Right atrium auricular region (tissue), 2 donors: ENCODE measurements around the gene ASB6. TPM values are rescaled to one million over a fixed set of nuclear protein-coding genes. Genes with fewer than 3 reads are reported as not detected.

Source experiments
- DNase-seq: peaks from one replicate; pipeline ENCODE4 v3.0.0-alpha.2; 2019; ENCODE audit warnings: low spot score
- H3K27ac ChIP-seq, 2 donors: fragments of 200-600 bp; sonication (generic); 1 replicate in 1 of 2; 2 replicates in 1 of 2; pipeline ENCODE4 v1.5.1; 2016 to 2019
- H3K27me3 ChIP-seq, 2 donors: fragments of 200-600 bp; sonication (generic); one replicate each; pipeline versions ENCODE4 v1.5.1 to v1.6.0; 2017 to 2019
- H3K36me3 ChIP-seq: fragments of 200-600 bp; sonication (generic); one replicate; pipeline ENCODE4 v1.5.1; 2016
- H3K4me1 ChIP-seq, 2 donors: fragments of 200-600 bp; sonication (generic); one replicate each; pipeline versions ENCODE4 v1.5.1 to v1.6.0; 2017 to 2019
- H3K4me3 ChIP-seq, 2 donors: fragments of 200-600 bp; sonication (generic); 1 replicate in 1 of 2; 2 replicates in 1 of 2; pipeline ENCODE4 v1.5.1; 2017 to 2019; ENCODE audit warnings: mild to moderate bottlenecking in 1 of 2, moderate library complexity in 1 of 2
- H3K9me3 ChIP-seq, 2 donors: fragments of 200-600 bp; sonication (generic); one replicate each; pipeline ENCODE4 v1.5.1; 2019
- total RNA-seq, 2 donors: library from RNA; depleted of rRNA; stranded (reverse); fragments of >200 nt; gene quantifications; one replicate each; pipeline ENCODE4 v1.1.0, GENCODE V29; 2016
- TF ChIP-seq, protein P1 (sequence below), 2 donors: fragments of 200-600 bp; sonication (generic); IDR thresholded peaks; one replicate each; pipeline ENCODE4 v1.5.1; 2019; ENCODE audit warnings: antibody characterized with exemption in 2 of 2

Gene ASB6
- total RNA-seq, 2 donors from 2014 or later: 10.2 to 12.6 TPM

DNA sequence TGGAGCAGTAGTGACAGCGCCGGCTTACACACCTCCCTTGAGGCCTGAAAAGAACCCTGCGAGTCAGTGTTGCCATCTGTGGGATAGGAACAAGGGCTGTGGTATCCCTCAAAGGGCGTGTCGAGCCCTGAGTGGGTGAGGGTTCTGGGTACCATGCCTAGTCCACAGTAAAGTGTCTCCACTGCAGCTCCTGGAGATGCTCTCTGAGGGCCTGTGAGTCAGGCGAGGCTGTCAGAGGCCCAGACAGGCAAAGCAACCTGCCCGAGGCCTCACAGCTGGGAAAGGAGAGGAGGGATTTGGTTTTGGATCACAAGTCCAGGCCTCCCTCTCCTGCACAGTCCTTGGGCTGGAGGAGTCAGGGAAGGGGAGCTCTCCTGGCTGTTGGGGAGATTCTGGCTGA lies 29.6 kb upstream of the ASB6 start:
- H3K9me3 ChIP-seq: no peaks in the 10 kb centered on the region
- no peak overlapping the region for H3K27ac ChIP-seq
- peaks cover 0 to 4% of the 10 kb centered on the region in 2 donors for H3K27me3 ChIP-seq
- H3K36me3 ChIP-seq: no peaks in the 10 kb centered on the region
- no peak for DNase-seq
- H3K4me3 ChIP-seq: no peak overlapping the region
- TF ChIP-seq, protein P1, sequence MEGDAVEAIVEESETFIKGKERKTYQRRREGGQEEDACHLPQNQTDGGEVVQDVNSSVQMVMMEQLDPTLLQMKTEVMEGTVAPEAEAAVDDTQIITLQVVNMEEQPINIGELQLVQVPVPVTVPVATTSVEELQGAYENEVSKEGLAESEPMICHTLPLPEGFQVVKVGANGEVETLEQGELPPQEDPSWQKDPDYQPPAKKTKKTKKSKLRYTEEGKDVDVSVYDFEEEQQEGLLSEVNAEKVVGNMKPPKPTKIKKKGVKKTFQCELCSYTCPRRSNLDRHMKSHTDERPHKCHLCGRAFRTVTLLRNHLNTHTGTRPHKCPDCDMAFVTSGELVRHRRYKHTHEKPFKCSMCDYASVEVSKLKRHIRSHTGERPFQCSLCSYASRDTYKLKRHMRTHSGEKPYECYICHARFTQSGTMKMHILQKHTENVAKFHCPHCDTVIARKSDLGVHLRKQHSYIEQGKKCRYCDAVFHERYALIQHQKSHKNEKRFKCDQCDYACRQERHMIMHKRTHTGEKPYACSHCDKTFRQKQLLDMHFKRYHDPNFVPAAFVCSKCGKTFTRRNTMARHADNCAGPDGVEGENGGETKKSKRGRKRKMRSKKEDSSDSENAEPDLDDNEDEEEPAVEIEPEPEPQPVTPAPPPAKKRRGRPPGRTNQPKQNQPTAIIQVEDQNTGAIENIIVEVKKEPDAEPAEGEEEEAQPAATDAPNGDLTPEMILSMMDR (IDR thresholded peaks at IDR 0.05): no peak
- H3K4me1 ChIP-seq: peaks cover 0 to under 1% of the 10 kb centered on the region in 2 donors

DNA sequence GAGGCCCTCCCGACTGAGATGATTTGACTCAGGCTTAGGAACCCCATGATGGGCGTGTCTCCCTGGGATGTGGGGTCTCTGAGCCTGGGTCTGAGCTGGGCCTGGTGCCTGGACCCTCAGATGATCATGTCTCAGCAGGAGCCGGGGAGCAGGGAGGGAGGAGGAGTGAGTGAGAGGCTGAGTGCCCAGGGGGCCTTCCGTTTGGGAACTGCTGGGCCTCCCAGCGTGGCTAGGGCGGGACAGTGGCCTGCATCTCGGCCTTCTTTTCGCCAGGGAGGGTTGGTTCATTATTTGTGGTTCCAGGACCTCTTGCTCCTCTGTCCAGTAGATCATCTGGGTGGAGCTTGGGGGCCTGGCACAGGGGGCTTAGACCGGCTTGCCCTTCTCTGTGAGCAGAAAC lies 29.1 kb upstream of the ASB6 start:
- Histone ChIP-seq H3K36me3 (no peaks in the 10 kb centered on the region), H3K4me3 (no peak overlapping the region), H3K27me3 (peaks cover 0 to 8% of the 10 kb centered on the region in 2 donors), H3K9me3 (no peaks in the 10 kb centered on the region), H3K27ac (no peak overlapping the region), H3K4me1 (peaks cover 0 to 5% of the 10 kb centered on the region in 2 donors)
- TF ChIP-seq, protein P1 (IDR thresholded peaks at IDR 0.05): no peak
- no peak for DNase-seq

DNA sequence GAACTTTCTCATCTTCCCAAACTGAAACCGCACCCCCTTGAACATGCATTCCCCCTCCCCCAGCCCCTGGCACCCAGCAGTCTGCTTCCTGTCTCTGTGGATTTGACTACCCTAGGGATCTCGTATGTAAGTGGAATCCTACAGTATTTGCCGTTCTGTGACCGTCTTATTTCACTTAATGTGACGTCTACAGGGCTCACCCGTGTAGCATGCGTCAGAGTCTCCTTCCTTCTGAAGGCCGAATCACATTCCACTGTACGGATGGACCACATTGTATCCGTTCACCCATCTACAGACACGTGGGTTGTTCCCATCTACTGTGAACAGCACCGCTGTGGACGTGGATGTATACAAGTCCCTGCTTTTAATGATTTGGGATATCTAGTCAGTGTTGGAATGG lies 28.0 kb upstream of the ASB6 start:
- TF ChIP-seq, protein P1 (IDR thresholded peaks at IDR 0.05): no peak
- Histone ChIP-seq H3K27me3 (peaks cover 0 to 8% of the 10 kb centered on the region in 2 donors), H3K36me3 (no peaks in the 10 kb centered on the region), H3K4me1 (peaks cover 0 to 11% of the 10 kb centered on the region in 2 donors), H3K4me3 (no peak overlapping the region), H3K9me3 (no peaks in the 10 kb centered on the region), H3K27ac (no peak overlapping the region)
- DNase-seq: no peak

DNA sequence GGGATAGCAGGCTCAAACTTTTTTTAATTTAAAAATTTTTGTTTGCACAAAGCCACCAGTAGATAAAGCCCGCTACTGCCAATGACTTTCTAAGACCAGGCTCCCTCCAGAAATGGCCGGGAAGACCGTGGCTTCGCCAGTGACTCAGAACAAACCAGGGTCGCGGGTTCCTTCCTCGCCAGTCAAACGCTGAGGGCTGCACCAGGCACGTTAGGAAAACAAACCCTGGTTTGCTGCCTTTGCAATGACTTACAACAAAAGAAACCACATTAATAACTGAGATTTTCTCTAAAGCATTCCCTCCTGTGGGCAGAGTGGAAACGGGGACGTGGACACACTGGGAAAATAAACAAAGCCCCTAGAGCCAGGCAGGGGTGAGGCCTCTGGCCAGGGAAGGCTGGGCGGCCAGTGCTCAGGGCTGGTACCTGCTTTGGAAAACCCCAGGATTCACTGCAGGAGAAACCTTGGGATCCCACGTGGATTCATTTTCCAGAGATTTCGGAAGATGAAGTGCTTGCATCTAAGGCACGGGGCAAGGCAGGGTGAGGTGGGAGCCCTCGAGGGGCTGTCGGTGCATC lies 27.3 kb upstream of the ASB6 start:
- Histone ChIP-seq H3K9me3 (no peaks in the 10 kb centered on the region), H3K4me3 (no peak overlapping the region), H3K27me3 (peaks cover 0 to 8% of the 10 kb centered on the region in 2 donors), H3K4me1 (peaks cover 0 to 15% of the 10 kb centered on the region in 2 donors), H3K36me3 (no peaks in the 10 kb centered on the region), H3K27ac (no peak overlapping the region)
- TF ChIP-seq, protein P1 (IDR thresholded peaks at IDR 0.05): no peak
- no peak for DNase-seq

DNA sequence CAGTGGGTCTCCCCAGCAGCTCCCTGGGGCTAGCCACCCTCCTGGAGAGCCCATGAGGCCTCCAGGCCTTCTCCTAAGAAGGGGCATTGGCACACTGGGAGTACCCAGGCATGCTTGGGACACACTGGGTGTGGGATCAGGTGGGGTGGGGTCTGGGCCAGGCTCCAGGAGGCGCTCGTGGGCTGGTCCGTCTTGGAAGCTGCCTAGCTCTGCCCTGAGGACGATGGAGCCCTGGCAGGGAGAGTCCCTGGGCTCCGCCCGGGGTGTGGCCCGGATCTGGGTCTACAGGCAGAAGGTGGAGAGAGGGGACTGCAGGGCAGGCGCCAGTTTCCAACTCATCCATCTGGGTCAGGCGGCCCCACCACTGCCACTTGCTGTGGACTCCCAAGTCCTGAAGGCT lies 25.9 kb upstream of the ASB6 start:
- no peak for DNase-seq
- TF ChIP-seq, protein P1 (IDR thresholded peaks at IDR 0.05): no peak
- H3K27ac ChIP-seq: no peak overlapping the region
- H3K4me3 ChIP-seq: no peak overlapping the region
- H3K4me1 ChIP-seq: peaks cover 0 to 15% of the 10 kb centered on the region in 2 donors
- peaks cover 0 to 8% of the 10 kb centered on the region in 2 donors for H3K27me3 ChIP-seq
- H3K9me3 ChIP-seq: no peaks in the 10 kb centered on the region
- H3K36me3 ChIP-seq: no peaks in the 10 kb centered on the region

DNA sequence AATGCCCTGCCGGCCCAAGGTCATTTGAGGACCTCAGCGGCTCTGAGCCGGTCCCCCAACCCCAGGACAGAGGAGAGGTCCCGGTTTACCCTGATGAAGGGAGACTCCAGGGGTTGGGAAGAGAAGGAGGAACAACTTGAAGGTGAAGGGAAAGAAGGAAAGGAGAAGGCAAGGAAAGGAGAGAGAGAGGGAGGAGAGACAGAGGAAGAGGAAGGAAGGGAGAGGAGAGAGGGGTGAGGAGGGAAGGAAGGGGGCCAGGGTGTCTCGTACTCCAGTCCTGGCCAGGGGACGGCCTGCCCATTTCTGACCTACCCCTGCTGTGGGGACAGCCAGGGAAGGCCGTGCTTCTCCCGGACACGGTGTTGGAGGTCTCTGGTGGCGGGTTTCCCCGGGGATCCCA lies 25.4 kb upstream of the ASB6 start:
- TF ChIP-seq, protein P1 (IDR thresholded peaks at IDR 0.05): no peak
- H3K27ac ChIP-seq: no peak overlapping the region
- no peak for DNase-seq

More for the DNA sequence above, 25.4 kb upstream of the ASB6 start:
- H3K27me3 ChIP-seq: peaks cover 0 to 8% of the 10 kb centered on the region in 2 donors
- H3K9me3 ChIP-seq: no peaks in the 10 kb centered on the region
- H3K36me3 ChIP-seq: no peaks in the 10 kb centered on the region
- H3K4me1 ChIP-seq: peaks cover 0 to 15% of the 10 kb centered on the region in 2 donors
- no peak overlapping the region for H3K4me3 ChIP-seq
